GM12875 (cell line): Measurements from ENCODE around the gene PHKG1.
"Not testable (repeated sequence)": the region's sequence is repeated elsewhere in the genome, so short reads cannot be mapped to it uniquely, and the experiment has no call there.

ENCODE experiments used
- H3K4me3 ChIP-seq: one replicate; pipeline ENCODE4 v1.5.1; 2011; ENCODE audit warnings: low read depth, low read length, control low read depth
- TF ChIP-seq, protein P1 (sequence below): IDR thresholded peaks from 2 replicates; pipeline ENCODE4 v1.5.1; 2011; ENCODE audit warnings: low read depth, mild to moderate bottlenecking, control low read depth, inconsistent platforms, low read length, moderate library complexity, borderline replicate concordance; ENCODE audit not compliant: insufficient read depth

PHKG1 gene

GRCh38 chr7:56092789-56093531 is at the start of gene PHKG1:
Gene PHKG1 (minus strand): TSS chr7:56092952. CDS start chr7:56088941, 4,011 bp downstream.
- TF ChIP-seq, protein P1, sequence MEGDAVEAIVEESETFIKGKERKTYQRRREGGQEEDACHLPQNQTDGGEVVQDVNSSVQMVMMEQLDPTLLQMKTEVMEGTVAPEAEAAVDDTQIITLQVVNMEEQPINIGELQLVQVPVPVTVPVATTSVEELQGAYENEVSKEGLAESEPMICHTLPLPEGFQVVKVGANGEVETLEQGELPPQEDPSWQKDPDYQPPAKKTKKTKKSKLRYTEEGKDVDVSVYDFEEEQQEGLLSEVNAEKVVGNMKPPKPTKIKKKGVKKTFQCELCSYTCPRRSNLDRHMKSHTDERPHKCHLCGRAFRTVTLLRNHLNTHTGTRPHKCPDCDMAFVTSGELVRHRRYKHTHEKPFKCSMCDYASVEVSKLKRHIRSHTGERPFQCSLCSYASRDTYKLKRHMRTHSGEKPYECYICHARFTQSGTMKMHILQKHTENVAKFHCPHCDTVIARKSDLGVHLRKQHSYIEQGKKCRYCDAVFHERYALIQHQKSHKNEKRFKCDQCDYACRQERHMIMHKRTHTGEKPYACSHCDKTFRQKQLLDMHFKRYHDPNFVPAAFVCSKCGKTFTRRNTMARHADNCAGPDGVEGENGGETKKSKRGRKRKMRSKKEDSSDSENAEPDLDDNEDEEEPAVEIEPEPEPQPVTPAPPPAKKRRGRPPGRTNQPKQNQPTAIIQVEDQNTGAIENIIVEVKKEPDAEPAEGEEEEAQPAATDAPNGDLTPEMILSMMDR, result no peak
- no peak within 1 kb of the TSS for H3K4me3 ChIP-seq

- H3K4me3 ChIP-seq, result not testable (repeated sequence)
Observed at GRCh38 chr7:56131062-56131461, 38.3 kb upstream of the PHKG1 start.

- TF ChIP-seq, protein P1, result no peak
Observed at GRCh38 chr7:56127241-56127975, 34.7 kb upstream of the PHKG1 start.

DNA sequence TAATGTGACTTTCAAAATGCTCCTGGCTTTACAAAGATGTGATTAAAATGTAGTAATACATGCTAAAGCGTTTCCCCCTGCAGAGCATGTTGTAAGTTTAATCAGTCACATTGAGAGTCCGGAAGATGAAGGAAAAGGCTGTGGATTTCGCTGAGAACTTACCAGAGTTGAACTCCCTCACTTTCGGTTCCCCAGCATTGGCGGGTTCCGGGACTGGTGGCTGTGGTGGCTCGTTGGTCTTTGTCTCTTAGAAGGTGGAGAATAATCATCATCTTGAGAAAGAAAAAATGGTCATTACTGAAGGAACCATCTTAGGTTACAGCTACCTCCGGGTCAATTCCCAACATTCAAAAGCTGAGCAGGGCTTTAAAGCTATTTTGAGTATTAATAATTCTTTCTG is 33.1 kb upstream of the PHKG1 start:
- H3K4me3 ChIP-seq, result no peak overlapping the region
- TF ChIP-seq, protein P1, result no peak

More at GRCh38 chr7:56127241-56127975, 34.7 kb upstream of the PHKG1 start:
- H3K4me3 ChIP-seq, result no peak overlapping the region

DNA sequence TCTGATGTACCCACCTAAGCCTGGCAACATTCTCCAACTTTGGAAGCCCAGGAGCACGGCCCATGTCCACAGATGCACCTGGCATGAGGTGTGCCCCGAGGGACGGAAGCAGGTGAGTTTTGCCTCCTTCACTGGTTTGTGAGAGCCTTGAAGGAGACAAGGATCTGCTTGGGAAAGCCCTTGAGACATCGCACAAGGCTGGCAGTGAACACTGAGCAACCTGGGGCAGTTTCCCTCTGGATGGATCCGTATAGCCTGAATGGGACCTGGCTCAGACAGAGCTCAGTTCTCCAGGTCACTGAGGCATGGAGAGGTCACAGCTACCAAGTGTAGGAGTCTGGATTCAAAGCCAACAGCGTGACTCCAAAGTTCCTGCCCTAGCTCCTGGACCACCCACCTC is 32.2 kb upstream of the PHKG1 start:
- no peak overlapping the region for H3K4me3 ChIP-seq
- TF ChIP-seq, protein P1, result no peak

DNA sequence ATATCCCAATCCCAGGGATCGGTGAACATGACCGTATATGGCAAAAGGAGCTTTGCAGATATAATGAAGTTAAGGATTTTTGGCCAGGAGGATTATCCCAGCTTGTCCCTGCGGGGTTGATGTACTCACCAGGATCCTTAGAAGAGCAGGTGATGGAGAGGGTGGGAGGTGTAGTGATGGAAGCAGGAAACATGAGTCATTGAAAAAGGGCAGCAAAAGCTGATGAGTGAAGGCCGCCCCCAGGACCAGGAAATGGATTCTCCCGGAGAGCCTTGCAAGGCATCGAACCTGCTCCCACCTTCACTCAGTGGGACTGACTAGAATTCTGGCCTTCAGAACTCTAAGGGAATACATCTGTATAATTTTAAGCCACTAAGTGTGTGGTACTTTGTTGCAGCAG is 28.7 kb upstream of the PHKG1 start:
- TF ChIP-seq, protein P1, result no peak
- no peak overlapping the region for H3K4me3 ChIP-seq

- TF ChIP-seq, protein P1, result no peak
- H3K4me3 ChIP-seq, result no peak within 1 kb of the TSS
Observed at GRCh38 chr7:56115852-56116538, 23.2 kb upstream of the PHKG1 start, which contains the start of gene NUPR2. Gene NUPR2 (minus strand): TSS chr7:56116417. CDS start chr7:56116314, 103 bp downstream.

GRCh38 chr7:56112244-56112643 is 19.5 kb upstream of the PHKG1 start:
- H3K4me3 ChIP-seq, result not testable (repeated sequence)
